DND-41 (cell line): ENCODE results near the gene NR1H2.

ENCODE experiments used
- ATAC-seq: fragments of 200-7000 bp; cut with Tn5 transposase; 3 replicates; pipeline ENCODE4 v1.9.1; 2021; ENCODE audit warnings: low read depth; ENCODE audit not compliant: insufficient read depth
- DNase-seq: peaks from one replicate; pipeline ENCODE4 v3.0.0-alpha.2; 2020
- H2AFZ ChIP-seq: 2 replicates; pipeline ENCODE4 v1.6.0; 2012; ENCODE audit warnings: low read depth, low read length
- H3K27ac ChIP-seq: 2 replicates; pipeline ENCODE4 v1.5.1; 2012; ENCODE audit warnings: low read length, inconsistent platforms
- H3K27me3 ChIP-seq: fragments of 200-600 bp; sonication (generic); 2 replicates; pipeline ENCODE4 v1.6.0; 2012; ENCODE audit warnings: low read length, mild to moderate bottlenecking, inconsistent platforms; ENCODE audit not compliant: insufficient read depth, poor library complexity
- H3K36me3 ChIP-seq: 2 replicates; pipeline ENCODE4 v1.5.1; 2012; ENCODE audit warnings: low read length, inconsistent platforms; ENCODE audit not compliant: insufficient read depth
- H3K4me1 ChIP-seq: 2 replicates; pipeline ENCODE4 v1.5.1; 2012; ENCODE audit warnings: mild to moderate bottlenecking, low read length; ENCODE audit not compliant: insufficient read depth
- H3K4me2 ChIP-seq: 2 replicates; pipeline ENCODE4 v1.6.0; 2012; ENCODE audit warnings: mild to moderate bottlenecking, moderate library complexity, low read length, inconsistent platforms; ENCODE audit not compliant: insufficient read depth
- H3K4me3 ChIP-seq, 2 experiments: fragments of 200-600 bp in 1 of 2; shearing (Covaris generic) in 1 of 2; 2 replicates each; pipeline ENCODE4 v1.5.1; 2012 to 2016; ENCODE audit warnings: inconsistent platforms in 2 of 2, low read length in 2 of 2, mild to moderate bottlenecking in 2 of 2, low read depth in 1 of 2, moderate library complexity in 1 of 2
- H3K79me2 ChIP-seq: 2 replicates; pipeline ENCODE4 v1.6.0; 2012; ENCODE audit warnings: low read length, inconsistent platforms; ENCODE audit not compliant: insufficient read depth
- H3K9ac ChIP-seq: 2 replicates; pipeline ENCODE4 v1.6.0; 2012; ENCODE audit warnings: low read depth, mild to moderate bottlenecking, inconsistent platforms, low read length, moderate library complexity
- H3K9me3 ChIP-seq: 2 replicates; pipeline ENCODE4 v1.5.1; 2012; ENCODE audit warnings: low read length, moderate library complexity, mild to moderate bottlenecking, inconsistent platforms; ENCODE audit not compliant: insufficient read depth, severe bottlenecking
- H4K20me1 ChIP-seq: 2 replicates; pipeline ENCODE4 v1.6.0; 2012; ENCODE audit warnings: low read length; ENCODE audit not compliant: insufficient read depth
- CTCF ChIP-seq: IDR thresholded peaks from 2 replicates; pipeline ENCODE4 v1.5.1; 2012; ENCODE audit warnings: borderline replicate concordance, low read length, moderate library complexity, mild to moderate bottlenecking; ENCODE audit not compliant: poor library complexity, severe bottlenecking; ENCODE audit errors: extremely low read depth
- EZH2 ChIP-seq: IDR thresholded peaks from 3 replicates; pipeline ENCODE4 v1.6.1; 2012; ENCODE audit warnings: borderline replicate concordance, low read depth, mild to moderate bottlenecking, moderate library complexity, low read length, inconsistent platforms; ENCODE audit not compliant: severe bottlenecking

The NR1H2 gene

GRCh38 chr19:50381881-50382729 lies 5.8 kb downstream of the NR1H2 start:
- peaks cover 56% of the 10 kb centered on the region for H4K20me1 ChIP-seq
- peaks cover 71% of the 10 kb centered on the region for H3K36me3 ChIP-seq
- no peak for ATAC-seq
- H3K9me3 ChIP-seq, result no peaks in the 10 kb centered on the region
- TF ChIP-seq CTCF (no peak), EZH2 (no peak)
- H3K27me3 ChIP-seq, result no peaks in the 10 kb centered on the region
- no peak overlapping the region for H3K4me3 ChIP-seq
- peaks cover 34% of the 10 kb centered on the region for H3K4me1 ChIP-seq
- DNase-seq, result no peak
- no peak overlapping the region for H3K4me2 ChIP-seq
- H2AFZ ChIP-seq, result no peak overlapping the region
- no peak overlapping the region for H3K9ac ChIP-seq
- H3K79me2 ChIP-seq, result peaks cover 40% of the 10 kb centered on the region
- H3K27ac ChIP-seq, result no peak overlapping the region

DNA sequence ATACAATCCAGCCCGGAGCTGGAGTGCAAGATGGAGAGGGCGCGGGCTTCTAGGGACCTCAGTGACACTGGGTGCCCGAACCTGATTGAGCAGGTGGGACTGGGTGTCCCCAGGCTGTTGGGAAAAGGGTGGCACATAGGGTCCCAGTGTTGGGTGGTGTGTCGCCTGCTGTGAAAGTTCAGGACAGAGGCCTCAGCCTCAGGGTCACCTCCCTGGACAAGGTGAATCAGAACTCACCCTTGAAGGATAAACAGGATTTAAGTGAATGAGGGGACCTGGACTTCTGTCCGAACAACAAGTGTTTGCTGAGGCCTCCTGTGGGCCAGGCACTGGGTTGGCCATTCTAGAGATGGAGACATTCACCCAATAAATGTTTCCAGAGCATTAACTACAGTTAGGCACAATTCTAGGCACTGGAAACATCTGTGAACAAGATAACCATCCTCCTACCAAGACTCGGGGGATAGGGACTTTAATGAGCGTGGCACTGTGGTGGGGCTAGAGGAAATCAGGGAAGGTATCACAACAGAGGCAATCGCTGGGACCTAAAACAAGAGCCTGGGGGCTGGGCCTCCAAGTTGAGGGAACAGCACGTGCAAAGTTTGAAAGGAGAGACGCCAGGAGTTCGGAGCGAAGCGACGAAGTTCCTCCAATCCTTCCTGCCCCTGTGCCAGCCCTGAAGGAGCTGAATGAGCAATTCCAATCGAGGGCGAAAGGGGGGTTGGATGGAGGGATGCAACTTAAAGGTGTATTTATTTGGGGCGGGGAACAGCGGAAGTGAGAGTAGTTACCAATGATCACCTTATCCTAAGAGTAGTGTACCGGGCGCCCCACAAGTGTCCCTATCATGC lies 7.0 kb downstream of the NR1H2 start:
- Histone ChIP-seq H3K9me3 (no peaks in the 10 kb centered on the region), H3K4me2 (peak overlapping the region; percentile 100), H3K4me3 (peak overlapping the region in 1 of 2 experiments; percentile 100; a peak in 3 of 4 replicates), H3K79me2 (peaks cover 41% of the 10 kb centered on the region), H3K4me1 (peaks cover 32% of the 10 kb centered on the region), H4K20me1 (peaks cover 56% of the 10 kb centered on the region), H2AFZ (peak overlapping the region; percentile 87), H3K36me3 (peaks cover 72% of the 10 kb centered on the region), H3K27me3 (no peaks in the 10 kb centered on the region), H3K9ac (peak overlapping the region; percentile 80), H3K27ac (peak overlapping the region; percentile 79)
- TF ChIP-seq EZH2 (no peak), CTCF (no peak)
- DNase-seq (no peak), ATAC-seq (no peak; the same call in 2 of the 3 replicates)

DNA sequence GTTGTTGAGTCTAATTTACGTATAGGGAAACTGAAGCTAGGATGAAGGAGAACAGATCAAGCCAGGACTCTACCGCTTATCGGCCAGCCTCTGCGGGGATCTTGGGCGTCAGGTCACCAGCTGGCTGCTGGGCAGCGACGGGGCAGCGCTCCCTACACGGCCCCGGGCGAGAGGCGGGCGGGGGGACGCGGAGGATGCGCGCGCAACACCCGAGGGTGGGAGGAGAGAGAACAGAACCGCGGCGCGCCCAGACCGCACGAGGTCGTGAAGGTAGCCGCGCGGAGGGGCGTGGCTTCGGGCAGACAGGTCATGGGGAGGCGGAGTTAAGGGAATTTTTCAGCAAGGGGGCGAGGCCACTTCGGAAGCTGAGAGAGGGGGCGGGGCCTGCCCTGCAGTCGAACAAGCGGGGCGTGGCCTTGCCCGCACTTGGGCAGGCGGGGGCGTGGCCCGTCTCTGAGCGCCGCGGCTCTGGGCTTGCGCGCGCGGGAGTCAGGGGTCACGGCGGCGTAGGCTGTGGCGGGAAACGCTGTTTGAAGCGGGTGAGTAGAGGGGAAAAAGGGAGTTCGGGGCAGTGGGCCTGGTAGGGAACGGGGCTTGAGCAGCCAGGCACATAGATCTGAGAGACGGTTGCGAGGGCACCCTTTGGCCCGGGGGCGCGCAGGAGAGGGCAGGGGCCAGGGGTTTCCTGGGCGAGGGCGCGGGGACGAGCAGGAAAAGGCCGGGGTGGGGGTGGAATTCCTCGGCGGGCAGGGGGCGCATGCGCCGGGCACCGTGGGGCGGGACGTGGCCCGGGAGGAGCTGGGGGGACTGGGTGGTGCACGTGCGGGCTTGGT lies 7.8 kb downstream of the NR1H2 start, which contains the start of gene POLD1:
TSS of gene POLD1 (plus strand) at position 496 of the 833 bp plus-strand sequence. CDS start 14,505 bp downstream, outside the sequence.
- DNase-seq (peak; percentile 98), ATAC-seq (peak; percentile 89)
- Histone ChIP-seq H3K4me1 (peaks cover 32% of the 10 kb centered on the region), H3K27me3 (no peaks in the 10 kb centered on the region), H3K9me3 (no peaks in the 10 kb centered on the region), H3K4me2 (peak within 1 kb of the TSS; percentile 100), H3K27ac (peak within 1 kb of the TSS; percentile 89), H3K36me3 (peaks cover 72% of the 10 kb centered on the region), H3K4me3 (peak within 1 kb of the TSS; percentile 98 to 100; a peak in 3 of 4 replicates), H2AFZ (peak within 1 kb of the TSS; percentile 87), H3K9ac (peak within 1 kb of the TSS; percentile 80), H4K20me1 (peaks cover 50% of the 10 kb centered on the region), H3K79me2 (peaks cover 49% of the 10 kb centered on the region)
- no peak for TF ChIP-seq EZH2
